HepG2 (cell line): ENCODE data around the gene EGR1. TPM values are rescaled to one million over a fixed set of nuclear protein-coding genes. Genes with fewer than 3 reads are reported as not detected.

ENCODE experiments used
- ATAC-seq: fragments of 200-7000 bp; cut with Tn5 transposase; 3 replicates; pipeline ENCODE4 v1.9.1; 2020; ENCODE audit warnings: mild to moderate bottlenecking, moderate library complexity
- BruUV-seq: library from RNA; stranded (reverse); fragments of 400-500 nt; replicated peaks from 2 replicates; lab custom pipeline; 2021; lab: Mats Ljungman, UMichigan
- CTCF ChIA-PET: fragments of 300-600 bp; formaldehyde crosslinking; extraction: SDS; loops from one replicate; lab custom pipeline; 2021; ENCODE audit warnings: low total read pairs, inconsistent platforms, low intra/inter-chr PET ratio; lab: Yijun Ruan, JAX
- POLR2A ChIA-PET: fragments of 350-600 bp; sonication (Branson Sonifier 250); formaldehyde crosslinking; loops from one replicate; lab custom pipeline; 2020; ENCODE audit warnings: antibody characterized with exemption, inconsistent platforms; lab: Yijun Ruan, JAX
- DNase-seq: peaks from one replicate; pipeline ENCODE4 v3.0.0-alpha.2; 2015; ENCODE audit warnings: low spot score
- FAIRE-seq: peaks from 3 replicates; lab custom pipeline; 2011; peaks lifted over from hg19 to GRCh38; lab: Jason Lieb, UNC
- H2AFZ ChIP-seq: one replicate; pipeline ENCODE4 v1.6.1; 2011; ENCODE audit warnings: low read length, inconsistent platforms
- H3K27ac ChIP-seq: fragments of 300-600 bp; 3 replicates; pipeline ENCODE4 v1.8.0; 2011; ENCODE audit warnings: mixed run types, mild to moderate bottlenecking, mixed read lengths, low read length, inconsistent platforms; ENCODE audit not compliant: insufficient read depth; ENCODE audit errors: extremely low read length
- H3K27me3 ChIP-seq, 2 experiments: fragments of 200-600 bp in 1 of 2; 2 replicates in 1 of 2; 3 replicates in 1 of 2; pipeline versions ENCODE4 v1.6.0 to v1.8.0; 2011; ENCODE audit warnings: low read length in 2 of 2, mild to moderate bottlenecking in 2 of 2, moderate library complexity in 2 of 2, inconsistent platforms in 1 of 2; ENCODE audit not compliant: insufficient read depth in 2 of 2, control insufficient read depth in 1 of 2
- H3K36me3 ChIP-seq, 2 experiments: fragments of 200-600 bp in 1 of 2; replicated peaks in 1 of 2; 2 replicates in 1 of 2; 3 replicates in 1 of 2; pipeline versions ENCODE4 v1.5.1 to v1.8.0; 2011; ENCODE audit warnings: low read length in 2 of 2, inconsistent platforms in 1 of 2; ENCODE audit not compliant: insufficient read depth in 2 of 2, control insufficient read depth in 1 of 2
- H3K4me1 ChIP-seq: 2 replicates; pipeline ENCODE4 v1.5.1; 2012; ENCODE audit warnings: low read length, inconsistent platforms; ENCODE audit not compliant: insufficient read depth
- H3K4me2 ChIP-seq: 2 replicates; pipeline ENCODE4 v1.6.0; 2011; ENCODE audit warnings: low read depth, low read length, inconsistent platforms
- H3K4me3 ChIP-seq, 3 experiments: fragments of 200-600 bp in 1 of 3; sonication (generic), shearing (Covaris generic) in 1 of 3; replicated peaks in 1 of 3; 2 replicates each; pipeline ENCODE4 v1.5.1; 2011 to 2016; ENCODE audit warnings: low read length in 3 of 3, inconsistent platforms in 2 of 3, low read depth in 2 of 3, mild to moderate bottlenecking in 2 of 3, control low read depth in 1 of 3, mixed read lengths in 1 of 3; ENCODE audit not compliant: insufficient read depth in 1 of 3
- H3K79me2 ChIP-seq: one replicate; pipeline ENCODE4 v1.6.1; 2011; ENCODE audit warnings: low read length, inconsistent platforms; ENCODE audit not compliant: insufficient read depth
- H3K9ac ChIP-seq: 2 replicates; pipeline ENCODE4 v1.6.0; 2011; ENCODE audit warnings: mild to moderate bottlenecking, low read depth, low read length, inconsistent platforms; ENCODE audit not compliant: insufficient read depth
- H3K9me3 ChIP-seq: 2 replicates; pipeline ENCODE4 v1.5.1; 2012; ENCODE audit warnings: mild to moderate bottlenecking, low read length
- H4K20me1 ChIP-seq: 2 replicates; pipeline ENCODE4 v1.6.0; 2011; ENCODE audit warnings: inconsistent platforms, mild to moderate bottlenecking, low read length, moderate library complexity; ENCODE audit not compliant: insufficient read depth
- AGO1 ChIP-seq: fragments of 200-400 bp; formaldehyde crosslinking; IDR thresholded peaks from 2 replicates; pipeline ENCODE4 v1.6.1; 2017; ENCODE audit warnings: mild to moderate bottlenecking, low read depth, low read length, moderate library complexity; ENCODE audit not compliant: poor library complexity, severe bottlenecking
- AKAP8 ChIP-seq: sonication (generic); formaldehyde crosslinking; IDR thresholded peaks from 2 replicates; pipeline ENCODE4 v1.5.1; 2020; ENCODE audit warnings: mild to moderate bottlenecking, missing genetic modification reagents
- CHCHD3 ChIP-seq: sonication (generic); formaldehyde crosslinking; IDR thresholded peaks from 2 replicates; pipeline ENCODE4 v1.8.0; 2022; ENCODE audit warnings: mild to moderate bottlenecking, missing genetic modification reagents, moderate library complexity
- CREB1 ChIP-seq, 2 experiments: fragments of 450-650 bp in 1 of 2; IDR thresholded peaks; 2 replicates each; pipeline ENCODE4 v1.6.1; 2016 to 2017; ENCODE audit warnings: control low read depth in 1 of 2, mild to moderate bottlenecking in 1 of 2, missing compliant biosample characterization in 1 of 2, missing genetic modification characterization in 1 of 2
- MZF1 ChIP-seq: sonication (generic); formaldehyde crosslinking; IDR thresholded peaks from 2 replicates; pipeline ENCODE4 v1.8.1; 2023; ENCODE audit warnings: mild to moderate bottlenecking, missing genetic modification reagents, borderline replicate concordance
- POLR2AphosphoS5 ChIP-seq: IDR thresholded peaks from 2 replicates; pipeline ENCODE4 v1.6.1; 2012; ENCODE audit warnings: low read depth, low read length
- SAFB2 ChIP-seq: sonication (generic); formaldehyde crosslinking; IDR thresholded peaks from 2 replicates; pipeline ENCODE4 v1.5.1; 2020; ENCODE audit warnings: missing genetic modification reagents, low read depth, mild to moderate bottlenecking, borderline replicate concordance
- SAP130 ChIP-seq: IDR thresholded peaks from 2 replicates; pipeline ENCODE4 v1.6.1; 2016; ENCODE audit warnings: low read depth
- SIN3A ChIP-seq: IDR thresholded peaks from 2 replicates; pipeline ENCODE4 v1.6.1; 2011; ENCODE audit warnings: low read depth, mild to moderate bottlenecking, control low read depth, low read length, borderline replicate concordance
- SRY ChIP-seq: sonication (generic); formaldehyde crosslinking; IDR thresholded peaks from 2 replicates; pipeline ENCODE4 v1.8.0; 2022; ENCODE audit warnings: mild to moderate bottlenecking, missing genetic modification reagents
- ZBTB1 ChIP-seq: sonication (generic); formaldehyde crosslinking; IDR thresholded peaks from 2 replicates; pipeline ENCODE4 v1.4.0; 2020; ENCODE audit warnings: missing genetic modification reagents, borderline replicate concordance
- ZBTB8A ChIP-seq: sonication (generic); formaldehyde crosslinking; IDR thresholded peaks from 2 replicates; pipeline ENCODE4 v1.4.0; 2020; ENCODE audit warnings: mild to moderate bottlenecking, low read depth, missing genetic modification reagents, borderline replicate concordance
- ZNF607 ChIP-seq: sonication (generic); formaldehyde crosslinking; IDR thresholded peaks from 2 replicates; pipeline ENCODE4 v1.5.1; 2020; ENCODE audit warnings: missing genetic modification reagents, mild to moderate bottlenecking, borderline replicate concordance
- ZSCAN22 ChIP-seq: sonication (generic); formaldehyde crosslinking; IDR thresholded peaks from 2 replicates; pipeline ENCODE4 v1.4.0; 2020; ENCODE audit warnings: mild to moderate bottlenecking, missing genetic modification reagents
- WGBS: methylation state at CpG from one replicate; pipeline ENCODE4 v1.1.6; 2017; ENCODE audit warnings: low lambda C conversion rate; 5-methylcytosine and 5-hydroxymethylcytosine counted together
- in situ Hi-C: cut with HindIII; loops from 2 replicates; pipeline ENCODE4 v1.10.0; 2017; ENCODE audit warnings: low pct_unique_long_range_greater_than_20kb; ENCODE audit not compliant: extremely low pct_ligation_motif_present
- intact Hi-C: fragments of 100-400 bp; cut with micrococcal nuclease; formaldehyde crosslinking; loops from one replicate; pipeline ENCODE4 v1.10.0; 2022; ENCODE audit not compliant: unreplicated experiment
- polyA plus RNA-seq, 8 experiments: library from polyadenylated mRNA; depleted of rRNA in 3 of 8; stranded (reverse) in 7 of 8; unstranded in 1 of 8; fragments of >200 nt; fragmentation: Illumina TruSeq in 4 of 8; extraction: Trizol in 4 of 8; gene quantifications; 2 replicates each; pipeline versions ENCODE4 v1.2.1 to v1.2.3, GENCODE V29; 2011 to 2016; ENCODE audit warnings: low read depth in 4 of 8, missing spikeins in 1 of 8, mixed read lengths in 1 of 8; ENCODE audit not compliant: insufficient read depth in 1 of 8
- total RNA-seq, 5 experiments: library from RNA; depleted of rRNA; stranded (reverse); fragments of >200 nt; fragmentation: Illumina TruSeq; extraction: Trizol; gene quantifications; 2 replicates each; pipeline ENCODE4 v1.2.3, GENCODE V29; 2016; ENCODE audit warnings: low read depth in 1 of 5
- TF ChIP-seq, protein P1 (sequence below): IDR thresholded peaks from 2 replicates; pipeline ENCODE4 v1.6.1; 2016; ENCODE audit warnings: low read depth, control low read depth
- TF ChIP-seq, protein P2 (sequence below): sonication (generic); formaldehyde crosslinking; IDR thresholded peaks from 2 replicates; pipeline ENCODE4 v1.5.0; 2020; ENCODE audit warnings: missing genetic modification reagents, mild to moderate bottlenecking, borderline replicate concordance
- TF ChIP-seq, protein P3 (sequence below): sonication (generic); formaldehyde crosslinking; IDR thresholded peaks from 2 replicates; pipeline ENCODE4 v1.4.0; 2020; ENCODE audit warnings: missing genetic modification reagents

The EGR1 gene
- total and polyA plus RNA-seq, 2 of the 13 experiments (the other 11 are each of a cell fraction or from before 2014, with no cell fraction given): 4.1 to 4.5 TPM

DNA sequence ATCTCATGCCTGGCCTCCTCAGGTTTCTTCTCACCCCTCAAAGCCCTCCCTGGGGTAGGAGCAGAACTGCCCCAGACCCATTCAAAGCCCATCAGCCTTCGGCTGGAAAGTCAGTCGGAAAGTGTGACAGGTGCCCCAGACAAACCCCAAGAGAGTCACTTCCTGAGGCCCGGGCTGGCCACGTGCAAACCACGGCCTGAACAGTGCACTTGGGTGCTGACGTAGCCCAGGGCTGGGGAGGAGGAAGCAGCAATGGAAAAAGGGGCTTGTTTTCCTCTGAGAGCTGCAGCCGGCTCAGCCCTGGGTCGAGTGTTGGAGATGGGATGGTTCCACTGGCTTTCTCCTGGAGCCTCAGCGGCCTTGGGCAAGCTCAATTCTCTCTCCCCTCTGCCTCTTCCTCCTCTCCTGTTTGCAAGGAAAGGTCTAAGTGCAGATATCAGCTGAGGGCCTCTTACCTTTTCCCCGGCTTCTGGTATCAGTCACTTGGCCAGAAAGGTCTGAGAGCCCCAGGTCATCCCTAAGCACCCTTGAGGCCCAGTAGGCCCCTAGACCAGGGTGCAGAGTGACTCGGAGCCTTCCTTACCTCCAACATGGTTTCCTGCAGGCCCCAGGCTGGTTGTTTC is 5.9 kb upstream of the EGR1 start:
- POLR2A ChIA-PET: interaction anchor here (1.1 to 1.2 kb wide), 2 partner anchors 34 to 75 kb away, joined by 3 to 6 read pairs; no protein-coding TSS in a partner anchor
- Histone ChIP-seq H3K79me2 (no peaks in the 10 kb centered on the region), H3K9ac (peak overlapping the region; percentile 45; the same call in 1 of the 2 replicates), H3K4me1 (peaks cover 55% of the 10 kb centered on the region), H3K36me3 (no peaks in the 10 kb centered on the region), H3K27me3 (peaks cover 6 to 40% of the 10 kb centered on the region in 2 experiments; a peak in 3 of 5 replicates), H2AFZ (no peak overlapping the region), H3K9me3 (no peaks in the 10 kb centered on the region), H4K20me1 (no peaks in the 10 kb centered on the region), H3K4me2 (peak overlapping the region; percentile 70), H3K4me3 (peak overlapping the region in 1 of 3 experiments; percentile 45; a peak in 1 of 6 replicates), H3K27ac (no peak overlapping the region)
- FAIRE-seq (no peak), ATAC-seq (peak; percentile 6; the same call in 1 of the 3 replicates), DNase-seq (no peak)
- CTCF ChIA-PET: no interaction called here
- in situ Hi-C loops (no loop called here), intact Hi-C loops (no loop called here)
- WGBS: 22% methylated on average over 6 of the region's 11 CpGs
- no TSS peak for BruUV-seq
- TF ChIP-seq AKAP8 (CRISPR knock-in tag) (no peak), SIN3A (peak; percentile 55; the same call in 1 of the 2 replicates), ZBTB8A (CRISPR knock-in tag) (no peak), CHCHD3 (CRISPR knock-in tag) (no peak), POLR2AphosphoS5 (no peak), ZSCAN22 (CRISPR knock-in tag) (no peak), SAFB2 (CRISPR knock-in tag) (no peak), SAP130 (CRISPR knock-in tag) (peak; percentile 92), MZF1 (CRISPR knock-in tag) (peak; percentile 77; the same call in 1 of the 2 replicates), ZBTB1 (CRISPR knock-in tag) (no peak), AGO1 (no peak), CREB1 (IDR thresholded peaks at IDR 0.05) (peak; percentile 55; the same call in 1 of the 2 replicates), CREB1 (CRISPR knock-in tag; IDR thresholded peaks at IDR 0.05) (peak; percentile 72), SRY (CRISPR knock-in tag) (peak; percentile 74; the same call in 1 of the 2 replicates), ZNF607 (CRISPR knock-in tag) (peak; percentile 96)
- TF ChIP-seq, protein P1, sequence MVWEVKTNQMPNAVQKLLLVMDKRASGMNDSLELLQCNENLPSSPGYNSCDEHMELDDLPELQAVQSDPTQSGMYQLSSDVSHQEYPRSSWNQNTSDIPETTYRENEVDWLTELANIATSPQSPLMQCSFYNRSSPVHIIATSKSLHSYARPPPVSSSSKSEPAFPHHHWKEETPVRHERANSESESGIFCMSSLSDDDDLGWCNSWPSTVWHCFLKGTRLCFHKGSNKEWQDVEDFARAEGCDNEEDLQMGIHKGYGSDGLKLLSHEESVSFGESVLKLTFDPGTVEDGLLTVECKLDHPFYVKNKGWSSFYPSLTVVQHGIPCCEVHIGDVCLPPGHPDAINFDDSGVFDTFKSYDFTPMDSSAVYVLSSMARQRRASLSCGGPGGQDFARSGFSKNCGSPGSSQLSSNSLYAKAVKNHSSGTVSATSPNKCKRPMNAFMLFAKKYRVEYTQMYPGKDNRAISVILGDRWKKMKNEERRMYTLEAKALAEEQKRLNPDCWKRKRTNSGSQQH (CRISPR knock-in tag): peak; percentile 55; the same call in 1 of the 2 replicates
- TF ChIP-seq, protein P2, sequence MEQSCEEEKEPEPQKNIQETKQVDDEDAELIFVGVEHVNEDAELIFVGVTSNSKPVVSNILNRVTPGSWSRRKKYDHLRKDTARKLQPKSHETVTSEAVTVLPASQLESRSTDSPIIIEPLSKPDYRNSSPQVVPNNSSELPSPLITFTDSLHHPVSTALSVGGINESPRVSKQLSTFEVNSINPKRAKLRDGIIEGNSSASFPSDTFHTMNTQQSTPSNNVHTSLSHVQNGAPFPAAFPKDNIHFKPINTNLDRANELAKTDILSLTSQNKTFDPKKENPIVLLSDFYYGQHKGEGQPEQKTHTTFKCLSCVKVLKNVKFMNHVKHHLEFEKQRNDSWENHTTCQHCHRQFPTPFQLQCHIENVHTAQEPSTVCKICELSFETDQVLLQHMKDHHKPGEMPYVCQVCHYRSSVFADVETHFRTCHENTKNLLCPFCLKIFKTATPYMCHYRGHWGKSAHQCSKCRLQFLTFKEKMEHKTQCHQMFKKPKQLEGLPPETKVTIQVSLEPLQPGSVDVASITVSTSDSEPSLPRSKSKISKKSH: peak; percentile 36; the same call in 1 of the 2 replicates
- TF ChIP-seq, protein P3, sequence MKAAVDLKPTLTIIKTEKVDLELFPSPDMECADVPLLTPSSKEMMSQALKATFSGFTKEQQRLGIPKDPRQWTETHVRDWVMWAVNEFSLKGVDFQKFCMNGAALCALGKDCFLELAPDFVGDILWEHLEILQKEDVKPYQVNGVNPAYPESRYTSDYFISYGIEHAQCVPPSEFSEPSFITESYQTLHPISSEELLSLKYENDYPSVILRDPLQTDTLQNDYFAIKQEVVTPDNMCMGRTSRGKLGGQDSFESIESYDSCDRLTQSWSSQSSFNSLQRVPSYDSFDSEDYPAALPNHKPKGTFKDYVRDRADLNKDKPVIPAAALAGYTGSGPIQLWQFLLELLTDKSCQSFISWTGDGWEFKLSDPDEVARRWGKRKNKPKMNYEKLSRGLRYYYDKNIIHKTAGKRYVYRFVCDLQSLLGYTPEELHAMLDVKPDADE (CRISPR knock-in tag): 0 out of 2 replicates have a peak, but pooled peaks have one; percentile 18
